Activated T-cell treated with anti-CD3 and anti-CD28 coated beads for 1 hour (primary cell): ENCODE data around the gene CDYL.

Source experiments
- DNase-seq: peaks from one replicate; pipeline ENCODE4 v3.0.0-alpha.2; 2020; ENCODE audit warnings: low read depth

Gene CDYL

GRCh38 chr6:4909063-4909706 lies 133.0 kb downstream of the CDYL start:
- DNase-seq, result no peak

- no peak for DNase-seq
Observed at GRCh38 chr6:4910037-4910760, 134.0 kb downstream of the CDYL start.

- no peak for DNase-seq
Observed at GRCh38 chr6:4912559-4912958, 136.4 kb downstream of the CDYL start.

GRCh38 chr6:4913705-4914419 lies 137.7 kb downstream of the CDYL start:
- no peak for DNase-seq

- no peak for DNase-seq
Observed at GRCh38 chr6:4914420-4915159, 138.4 kb downstream of the CDYL start.

- no peak for DNase-seq
Observed at GRCh38 chr6:4916954-4917561, 140.9 kb downstream of the CDYL start.

- DNase-seq, result no peak
Observed at GRCh38 chr6:4920914-4921410, 144.8 kb downstream of the CDYL start.

- DNase-seq, result no peak
Observed at GRCh38 chr6:4922488-4923037, 146.4 kb downstream of the CDYL start.

GRCh38 chr6:4923081-4923480 lies 146.9 kb downstream of the CDYL start:
- no peak for DNase-seq

GRCh38 chr6:4924661-4925271 lies 148.6 kb downstream of the CDYL start:
- no peak for DNase-seq

GRCh38 chr6:4925580-4925979 lies 149.4 kb downstream of the CDYL start:
- no peak for DNase-seq

GRCh38 chr6:4928426-4928825 lies 152.2 kb downstream of the CDYL start:
- no peak for DNase-seq

GRCh38 chr6:4929097-4929718 lies 153.0 kb downstream of the CDYL start:
- no peak for DNase-seq

GRCh38 chr6:4930025-4930691 lies 154.0 kb downstream of the CDYL start:
- no peak for DNase-seq

GRCh38 chr6:4931530-4932227 lies 155.5 kb downstream of the CDYL start:
- no peak for DNase-seq

- DNase-seq, result no peak
Observed at GRCh38 chr6:4932228-4932903, 156.2 kb downstream of the CDYL start.

GRCh38 chr6:4935486-4935885 lies 159.3 kb downstream of the CDYL start:
- DNase-seq, result no peak

GRCh38 chr6:4935975-4936680 lies 159.9 kb downstream of the CDYL start:
- no peak for DNase-seq
